Measurements from ENCODE around the gene FGD2.

Gene FGD2

GRCh38 chr6:37050045-37050853 lies 44.8 kb downstream of the FGD2 start:
- no peaks in the 10 kb centered on the region for H3K9me3 ChIP-seq (ENCODE audit: control insufficient read depth, insufficient read depth, low read depth, low read length)
- TF ChIP-seq ZNF600 (tag by site-specific recombination; IDR thresholded peaks at IDR 0.05) (peak; percentile 54; the same call in 1 of the 2 replicates), ZFP41 (tag by site-specific recombination; IDR thresholded peaks at IDR 0.05; ENCODE audit: borderline replicate concordance) (no peak), ZNF266 (tag by site-specific recombination; IDR thresholded peaks at IDR 0.05; ENCODE audit: low read depth) (no peak)
- H3K4me1 ChIP-seq (ENCODE audit: control insufficient read depth, insufficient read depth, low read length): no peaks in the 10 kb centered on the region
- no peaks in the 10 kb centered on the region for H3K36me3 ChIP-seq (ENCODE audit: control insufficient read depth in 2 of 2, insufficient read depth in 1 of 2, low read length in 2 of 2)
- no peak overlapping the region for H3K4me3 ChIP-seq (ENCODE audit: low read depth, low read length)
- CTCF ChIA-PET: interaction anchor here (0.5 to 20.6 kb wide), 26 partner anchors 8 to 165 kb away, joined by 3 to 380 read pairs (median 8); partner anchors contain the start of gene PIM1
- H3K27ac ChIP-seq (ENCODE audit: extremely low read depth, low read depth, low read length): no peak overlapping the region
- POLR2A ChIA-PET: interaction anchor here (0.5 to 6.7 kb wide), 7 partner anchors 13 to 450 kb away, joined by 3 to 51 read pairs (median 4); partner anchors contain the start of gene PIM1

GRCh38 chr6:37050854-37051137 lies 45.3 kb downstream of the FGD2 start:
- H3K27ac ChIP-seq (ENCODE audit: extremely low read depth, low read depth, low read length): no peak overlapping the region
- no peaks in the 10 kb centered on the region for H3K9me3 ChIP-seq (ENCODE audit: control insufficient read depth, insufficient read depth, low read depth, low read length)
- ChIA-PET POLR2A (interaction anchor here (0.5 to 6.7 kb wide), 8 partner anchors 14 to 450 kb away, joined by 3 to 51 read pairs (median 4); partner anchors contain the start of gene PIM1), CTCF (interaction anchor here (0.6 to 20.6 kb wide), 28 partner anchors 9 to 171 kb away, joined by 3 to 380 read pairs (median 6); partner anchors contain the start of gene PIM1)
- no peaks in the 10 kb centered on the region for H3K4me1 ChIP-seq (ENCODE audit: control insufficient read depth, insufficient read depth, low read length)
- no peaks in the 10 kb centered on the region for H3K36me3 ChIP-seq (ENCODE audit: control insufficient read depth in 2 of 2, insufficient read depth in 1 of 2, low read length in 2 of 2)
- H3K4me3 ChIP-seq (ENCODE audit: low read depth, low read length): no peak overlapping the region
- TF ChIP-seq ZNF701 (tag by site-specific recombination; IDR thresholded peaks at IDR 0.05) (no peak), ZNF555 (tag by site-specific recombination; conservative IDR thresholded peaks at IDR 0.05) (no peak), PRDM6 (tag by site-specific recombination; IDR thresholded peaks at IDR 0.05) (no peak), ZNF37A (tag by site-specific recombination; IDR thresholded peaks at IDR 0.05) (no peak), CTCF (tag by site-specific recombination; IDR thresholded peaks at IDR 0.05) (no peak)

- no peak overlapping the region for H3K27ac ChIP-seq (ENCODE audit: extremely low read depth, low read depth, low read length)
- POLR2A ChIA-PET: interaction anchor here (0.8 to 6.7 kb wide), 9 partner anchors 50 to 159 kb away, joined by 3 to 51 read pairs (median 3); partner anchors contain the start of gene PIM1
- TF ChIP-seq ZNF473 (tag by site-specific recombination; IDR thresholded peaks at IDR 0.05): no peak
- no peak for TF ChIP-seq ZNF274 (IDR thresholded peaks at IDR 0.05; ENCODE audit: low read length)
- TF ChIP-seq ZNF274 (tag by site-specific recombination; IDR thresholded peaks at IDR 0.05; ENCODE audit: borderline replicate concordance): no peak
- TF ChIP-seq ZNF292 (tag by site-specific recombination; IDR thresholded peaks at IDR 0.05; ENCODE audit: borderline replicate concordance, low read depth): no peak
- TF ChIP-seq ZFHX2 (tag by site-specific recombination; conservative IDR thresholded peaks at IDR 0.05): no peak; the same call in none of the 2 replicates
- TF ChIP-seq ZNF624 (tag by site-specific recombination; IDR thresholded peaks at IDR 0.05): no peak
- TF ChIP-seq ZNF214 (tag by site-specific recombination; IDR thresholded peaks at IDR 0.05; ENCODE audit: borderline replicate concordance): no peak
- no peak for TF ChIP-seq ZNF112 (tag by site-specific recombination; IDR thresholded peaks at IDR 0.05)
- no peak for TF ChIP-seq ZNF221 (tag by site-specific recombination; IDR thresholded peaks at IDR 0.05; ENCODE audit: borderline replicate concordance)
- peak; percentile 95 for TF ChIP-seq ZNF2 (tag by site-specific recombination; IDR thresholded peaks at IDR 0.05)
- TF ChIP-seq ZNF449 (tag by site-specific recombination; IDR thresholded peaks at IDR 0.05): no peak
- TF ChIP-seq MYNN (tag by site-specific recombination; IDR thresholded peaks at IDR 0.05; ENCODE audit: borderline replicate concordance): no peak
- peak; percentile 32; the same call in 1 of the 2 replicates for TF ChIP-seq ZSCAN4 (tag by site-specific recombination; IDR thresholded peaks at IDR 0.05)
- TF ChIP-seq FEZF1 (tag by site-specific recombination; IDR thresholded peaks at IDR 0.05): no peak
Observed at GRCh38 chr6:37051138-37052026, 45.9 kb downstream of the FGD2 start.

More at GRCh38 chr6:37051138-37052026, 45.9 kb downstream of the FGD2 start:
- CTCF ChIA-PET: interaction anchor here (0.6 to 20.6 kb wide), 42 partner anchors 8 to 394 kb away, joined by 3 to 380 read pairs (median 5); partner anchors contain the start of gene PIM1
- Histone ChIP-seq H3K9me3 (ENCODE audit: control insufficient read depth, insufficient read depth, low read depth, low read length) (no peaks in the 10 kb centered on the region), H3K4me1 (ENCODE audit: control insufficient read depth, insufficient read depth, low read length) (no peaks in the 10 kb centered on the region), H3K4me3 (ENCODE audit: low read depth, low read length) (no peak overlapping the region), H3K36me3 (ENCODE audit: control insufficient read depth in 2 of 2, insufficient read depth in 1 of 2, low read length in 2 of 2) (no peaks in the 10 kb centered on the region)

Measured in HEK293 (cell line).